ENCODE results near the gene YJEFN3. TPM values are rescaled to one million over a fixed set of nuclear protein-coding genes. Genes with fewer than 3 reads are reported as not detected.

The YJEFN3 gene
- polyA plus RNA-seq, 3 donors = 2.3 TPM; not detected in 2

GRCh38 chr19:19488875-19489690, 39.6 kb upstream of the YJEFN3 start:
- Mint-ChIP-seq H3K27ac (peak overlapping the region; percentile 94 to 97 (median 96)), H3K4me3 (peak overlapping the region; percentile 62 to 75), H3K27me3 (ENCODE audit: low read depth in 3 of 3) (peaks cover 0 to 4% (median 0%) of the 10 kb centered on the region in 3 donors), H3K4me1 (peaks cover 39% of the 10 kb centered on the region), H3K9me3 (no peaks in the 10 kb centered on the region), H3K36me3 (peaks cover 27 to 55% of the 10 kb centered on the region in 2 donors)
- intact Hi-C loops (cut with micrococcal nuclease) = loop anchor here (2.0 to 5.0 kb wide), 2 partner anchors 82 to 122 kb away; partner anchors contain the start of gene GATAD2A (in 1 of the 2)
- Histone ChIP-seq H3K36me3 (replicated peaks in 1 of 2; ENCODE audit: control insufficient read depth in 1 of 2, insufficient read depth in 2 of 2, low read length in 2 of 2) (peaks cover 30 to 52% of the 10 kb centered on the region in 2 donors), H3K27me3 (ENCODE audit: control insufficient read depth in 2 of 2, insufficient read depth in 2 of 2, low read length in 2 of 2) (no peaks in the 10 kb centered on the region), H3K79me2 (ENCODE audit: insufficient read depth, low read length) (peaks cover 76% of the 10 kb centered on the region), H3K4me3 (replicated peaks in 1 of 3; ENCODE audit: low read depth in 2 of 3, low read length in 3 of 3) (peak overlapping the region; percentile 0 to 63 (median 9)), H2AFZ (ENCODE audit: insufficient read depth, low read depth, low read length, poor library complexity, severe bottlenecking) (peak overlapping the region; percentile 71), H3K4me2 (replicated peaks; ENCODE audit: extremely low read depth, low read length, poor library complexity, severe bottlenecking) (peak overlapping the region; percentile 67), H3K9me3 (replicated peaks in 1 of 2; ENCODE audit: control insufficient read depth in 1 of 2, insufficient read depth in 1 of 2, low read length in 2 of 2) (no peaks in the 10 kb centered on the region), H3K27ac (ENCODE audit: low read depth in 1 of 2, low read length in 2 of 2) (peak overlapping the region; percentile 87 to 94), H3K9ac (ENCODE audit: insufficient read depth, low read length, poor library complexity, severe bottlenecking) (peak overlapping the region; percentile 69), H3K4me1 (ENCODE audit: control insufficient read depth in 1 of 2, insufficient read depth in 2 of 2, low read length in 2 of 2) (peaks cover 23 to 32% of the 10 kb centered on the region in 2 donors), H4K20me1 (ENCODE audit: insufficient read depth, low read length) (peaks cover 35% of the 10 kb centered on the region)
- peak; percentile 93 to 99 (median 98) for DNase-seq
- 18% methylated on average over 6 of the region's 14 CpGs for WGBS (ENCODE audit: insufficient coverage)
- TF ChIP-seq, protein P1, sequence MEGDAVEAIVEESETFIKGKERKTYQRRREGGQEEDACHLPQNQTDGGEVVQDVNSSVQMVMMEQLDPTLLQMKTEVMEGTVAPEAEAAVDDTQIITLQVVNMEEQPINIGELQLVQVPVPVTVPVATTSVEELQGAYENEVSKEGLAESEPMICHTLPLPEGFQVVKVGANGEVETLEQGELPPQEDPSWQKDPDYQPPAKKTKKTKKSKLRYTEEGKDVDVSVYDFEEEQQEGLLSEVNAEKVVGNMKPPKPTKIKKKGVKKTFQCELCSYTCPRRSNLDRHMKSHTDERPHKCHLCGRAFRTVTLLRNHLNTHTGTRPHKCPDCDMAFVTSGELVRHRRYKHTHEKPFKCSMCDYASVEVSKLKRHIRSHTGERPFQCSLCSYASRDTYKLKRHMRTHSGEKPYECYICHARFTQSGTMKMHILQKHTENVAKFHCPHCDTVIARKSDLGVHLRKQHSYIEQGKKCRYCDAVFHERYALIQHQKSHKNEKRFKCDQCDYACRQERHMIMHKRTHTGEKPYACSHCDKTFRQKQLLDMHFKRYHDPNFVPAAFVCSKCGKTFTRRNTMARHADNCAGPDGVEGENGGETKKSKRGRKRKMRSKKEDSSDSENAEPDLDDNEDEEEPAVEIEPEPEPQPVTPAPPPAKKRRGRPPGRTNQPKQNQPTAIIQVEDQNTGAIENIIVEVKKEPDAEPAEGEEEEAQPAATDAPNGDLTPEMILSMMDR (IDR thresholded peaks at IDR 0.05) = no peak

DNA sequence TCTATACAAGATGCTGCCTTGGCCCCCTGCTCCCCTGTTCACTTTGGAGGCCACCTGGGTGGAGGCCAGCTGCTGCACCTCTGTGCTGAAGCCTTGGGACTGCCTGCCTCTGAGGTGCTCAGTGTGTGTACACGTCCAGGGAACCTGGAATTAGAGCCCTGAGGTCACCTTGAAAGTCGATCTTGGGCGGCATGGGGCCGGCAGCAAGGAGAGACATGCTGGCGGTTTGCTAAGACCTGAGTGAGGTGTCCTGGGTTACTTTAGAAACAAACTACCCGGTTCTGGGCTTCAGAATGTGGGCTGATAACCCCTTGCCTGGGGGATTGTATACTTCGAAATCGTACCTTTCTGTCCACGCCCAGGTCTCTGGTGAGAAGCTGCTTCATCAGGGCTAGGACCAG, 38.9 kb upstream of the YJEFN3 start:
- peaks cover 34 to 62% of the 10 kb centered on the region in 2 donors for H3K36me3 Mint-ChIP-seq
- peaks cover 0 to 4% (median 0%) of the 10 kb centered on the region in 3 donors for H3K27me3 Mint-ChIP-seq (ENCODE audit: low read depth in 3 of 3)
- Histone ChIP-seq H3K9me3 (replicated peaks in 1 of 2; ENCODE audit: control insufficient read depth in 1 of 2, insufficient read depth in 1 of 2, low read length in 2 of 2) (no peaks in the 10 kb centered on the region), H3K4me1 (ENCODE audit: control insufficient read depth in 1 of 2, insufficient read depth in 2 of 2, low read length in 2 of 2) (peaks cover 23 to 32% of the 10 kb centered on the region in 2 donors), H3K36me3 (replicated peaks in 1 of 2; ENCODE audit: control insufficient read depth in 1 of 2, insufficient read depth in 2 of 2, low read length in 2 of 2) (peaks cover 37 to 59% of the 10 kb centered on the region in 2 donors), H3K4me2 (replicated peaks; ENCODE audit: extremely low read depth, low read length, poor library complexity, severe bottlenecking) (peak overlapping the region; percentile 67), H3K27me3 (ENCODE audit: control insufficient read depth in 2 of 2, insufficient read depth in 2 of 2, low read length in 2 of 2) (no peaks in the 10 kb centered on the region), H3K27ac (ENCODE audit: low read depth in 1 of 2, low read length in 2 of 2) (peak overlapping the region; percentile 87 to 94), H2AFZ (ENCODE audit: insufficient read depth, low read depth, low read length, poor library complexity, severe bottlenecking) (peak overlapping the region; percentile 24), H3K9ac (ENCODE audit: insufficient read depth, low read length, poor library complexity, severe bottlenecking) (no peak overlapping the region), H4K20me1 (ENCODE audit: insufficient read depth, low read length) (peaks cover 42% of the 10 kb centered on the region), H3K4me3 (replicated peaks in 1 of 3; ENCODE audit: low read depth in 2 of 3, low read length in 3 of 3) (peak overlapping the region in 1 of 3 experiments; percentile 63), H3K79me2 (ENCODE audit: insufficient read depth, low read length) (peaks cover 74% of the 10 kb centered on the region)
- H3K4me1 Mint-ChIP-seq = peaks cover 39% of the 10 kb centered on the region
- no peak for DNase-seq
- intact Hi-C loops (cut with micrococcal nuclease) = loop anchor here (2.0 to 5.0 kb wide), 3 partner anchors 83 to 343 kb away; partner anchors contain the start of gene GATAD2A (in 1 of the 2)
- WGBS (ENCODE audit: insufficient coverage) = 86% methylated on average over 9 of the region's 9 CpGs
- H3K4me3 Mint-ChIP-seq = peak overlapping the region in 1 of 2 donors; percentile 20
- TF ChIP-seq, protein P1 (IDR thresholded peaks at IDR 0.05) = no peak
- H3K27ac Mint-ChIP-seq = peak overlapping the region; percentile 94 to 97 (median 96)
- no peaks in the 10 kb centered on the region for H3K9me3 Mint-ChIP-seq
